GM18519 (cell line): ENCODE data around the gene PLA2G2C.

Experiments
- ATAC-seq: cut with Tn5 transposase; IDR thresholded peaks from one replicate; pipeline ENCODE4 v1.9.1; 2021; ENCODE audit warnings: mild to moderate bottlenecking, moderate library complexity; ENCODE audit not compliant: unreplicated experiment, low FRiP score

Gene PLA2G2C

GRCh38 chr1:20210736-20211460 is 24.6 kb upstream of the PLA2G2C start:
- ATAC-seq = no peak

GRCh38 chr1:20209471-20209870 is 23.2 kb upstream of the PLA2G2C start:
- ATAC-seq = no peak

- no peak for ATAC-seq
Observed at GRCh38 chr1:20207546-20207945, 21.2 kb upstream of the PLA2G2C start.

GRCh38 chr1:20202166-20202565 is 15.8 kb upstream of the PLA2G2C start:
- no peak for ATAC-seq

- no peak for ATAC-seq
Observed at GRCh38 chr1:20200966-20201365, 14.6 kb upstream of the PLA2G2C start.

- no peak for ATAC-seq
Observed at GRCh38 chr1:20199840-20200239, 13.5 kb upstream of the PLA2G2C start.

GRCh38 chr1:20199403-20199802 is 13.1 kb upstream of the PLA2G2C start:
- no peak for ATAC-seq

- ATAC-seq = no peak
Observed at GRCh38 chr1:20198918-20199317, 12.6 kb upstream of the PLA2G2C start.

- ATAC-seq = no peak
Observed at GRCh38 chr1:20198296-20198695, 12.0 kb upstream of the PLA2G2C start.

- ATAC-seq = no peak
Observed at GRCh38 chr1:20197329-20197791, 11.0 kb upstream of the PLA2G2C start.

- no peak for ATAC-seq
Observed at GRCh38 chr1:20195462-20195780, 9.1 kb upstream of the PLA2G2C start.

GRCh38 chr1:20194757-20195461 is 8.6 kb upstream of the PLA2G2C start:
- ATAC-seq = no peak

- no peak for ATAC-seq
Observed at GRCh38 chr1:20194224-20194623, 7.9 kb upstream of the PLA2G2C start.

GRCh38 chr1:20192871-20193411 is 6.6 kb upstream of the PLA2G2C start:
- no peak for ATAC-seq

- ATAC-seq = no peak
Observed at GRCh38 chr1:20192364-20192763, 6.0 kb upstream of the PLA2G2C start.

GRCh38 chr1:20191266-20191825 is 5.0 kb upstream of the PLA2G2C start:
- no peak for ATAC-seq

- no peak for ATAC-seq
Observed at GRCh38 chr1:20190256-20191160, 4.2 kb upstream of the PLA2G2C start.

- ATAC-seq = no peak
Observed at GRCh38 chr1:20189664-20190063, 3.3 kb upstream of the PLA2G2C start.

GRCh38 chr1:20188455-20188817 is 2.1 kb upstream of the PLA2G2C start:
- ATAC-seq = no peak

- no peak for ATAC-seq
Observed at GRCh38 chr1:20187813-20188454, 1.6 kb upstream of the PLA2G2C start.
